ENCODE measurements around the gene LDLRAD4.

LDLRAD4 gene

DNA sequence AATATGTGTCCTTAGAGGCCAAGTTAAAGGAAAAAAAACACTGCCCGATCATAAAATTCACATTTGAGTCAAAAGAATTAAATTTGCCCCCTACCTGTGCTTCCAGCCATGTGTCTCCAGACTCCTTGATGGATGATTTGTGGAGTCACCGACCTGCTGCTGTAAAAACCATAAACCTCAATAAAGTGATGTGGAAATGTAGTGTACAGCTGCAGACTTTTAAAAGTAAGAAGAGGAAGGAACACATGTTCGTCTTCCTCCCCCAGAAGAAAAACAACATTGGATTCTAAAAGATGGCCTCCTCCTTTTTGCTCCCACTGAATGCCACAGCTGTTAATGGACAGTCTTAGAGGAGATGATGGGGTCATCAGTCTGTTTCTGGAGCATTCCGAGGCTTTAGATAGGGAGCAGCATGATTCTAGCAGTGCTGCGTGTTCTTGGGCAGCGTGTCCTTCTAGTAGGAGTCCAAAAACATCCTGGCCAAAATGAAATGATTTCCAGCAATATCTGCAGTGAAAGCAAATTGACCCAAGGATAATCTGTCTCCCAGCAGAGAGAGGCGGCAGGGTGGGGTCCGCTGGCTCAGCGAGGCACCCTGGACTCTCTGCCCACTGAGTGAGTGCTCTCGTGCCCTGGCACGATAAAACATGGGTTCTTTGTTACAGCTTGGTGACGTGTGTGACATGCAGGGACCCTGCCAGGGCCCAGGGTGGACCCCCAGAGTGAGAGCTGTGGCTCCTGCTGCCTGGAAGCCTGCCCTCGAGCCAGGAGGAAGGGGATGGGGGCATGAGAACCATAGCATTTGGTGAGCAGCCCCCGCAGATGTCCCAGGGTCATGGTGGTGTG is 311.7 kb downstream of the LDLRAD4 start:
- Mint-ChIP-seq H3K4me3 (no peak overlapping the region), H3K27me3 (ENCODE audit: low read depth) (peaks cover 4% of the 10 kb centered on the region), H3K36me3 (ENCODE audit: low read depth) (no peaks in the 10 kb centered on the region), H3K4me1 (peaks cover 10% of the 10 kb centered on the region), H3K27ac (peak overlapping the region; percentile 4 to 67 (median 31)), H3K9me3 (no peaks in the 10 kb centered on the region)
- TF ChIP-seq, protein P1, sequence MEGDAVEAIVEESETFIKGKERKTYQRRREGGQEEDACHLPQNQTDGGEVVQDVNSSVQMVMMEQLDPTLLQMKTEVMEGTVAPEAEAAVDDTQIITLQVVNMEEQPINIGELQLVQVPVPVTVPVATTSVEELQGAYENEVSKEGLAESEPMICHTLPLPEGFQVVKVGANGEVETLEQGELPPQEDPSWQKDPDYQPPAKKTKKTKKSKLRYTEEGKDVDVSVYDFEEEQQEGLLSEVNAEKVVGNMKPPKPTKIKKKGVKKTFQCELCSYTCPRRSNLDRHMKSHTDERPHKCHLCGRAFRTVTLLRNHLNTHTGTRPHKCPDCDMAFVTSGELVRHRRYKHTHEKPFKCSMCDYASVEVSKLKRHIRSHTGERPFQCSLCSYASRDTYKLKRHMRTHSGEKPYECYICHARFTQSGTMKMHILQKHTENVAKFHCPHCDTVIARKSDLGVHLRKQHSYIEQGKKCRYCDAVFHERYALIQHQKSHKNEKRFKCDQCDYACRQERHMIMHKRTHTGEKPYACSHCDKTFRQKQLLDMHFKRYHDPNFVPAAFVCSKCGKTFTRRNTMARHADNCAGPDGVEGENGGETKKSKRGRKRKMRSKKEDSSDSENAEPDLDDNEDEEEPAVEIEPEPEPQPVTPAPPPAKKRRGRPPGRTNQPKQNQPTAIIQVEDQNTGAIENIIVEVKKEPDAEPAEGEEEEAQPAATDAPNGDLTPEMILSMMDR (IDR thresholded peaks at IDR 0.05; ENCODE audit: unreplicated experiment in 3 of 3), result no peak

DNA sequence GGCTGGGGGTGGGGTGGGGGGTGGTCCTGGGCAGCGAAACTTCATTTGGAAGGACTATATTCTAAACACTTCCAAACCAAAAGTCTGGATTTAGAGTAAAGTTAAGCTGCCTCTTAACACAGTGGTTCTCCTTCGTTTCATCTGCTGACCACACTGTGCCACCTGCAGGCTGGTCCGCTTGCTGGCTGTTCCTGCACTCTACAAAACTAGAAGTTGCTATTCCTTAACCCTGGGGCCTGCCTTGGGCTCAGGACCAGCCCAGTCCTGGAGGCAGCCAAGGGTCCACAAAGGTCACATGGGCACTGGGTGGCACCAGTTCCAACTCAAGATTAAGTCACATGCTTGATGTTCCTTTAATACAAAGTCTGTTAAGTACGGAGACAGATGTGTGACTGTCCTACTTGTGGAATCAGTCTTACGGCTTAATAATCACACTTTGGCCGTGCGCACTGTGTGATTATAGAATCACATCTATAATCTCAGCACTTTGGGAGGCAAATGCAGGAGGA is 312.4 kb downstream of the LDLRAD4 start:
- TF ChIP-seq, protein P1 (IDR thresholded peaks at IDR 0.05; ENCODE audit: unreplicated experiment in 3 of 3), result peak; percentile 44 to 52 (median 45)
- peaks cover 4% of the 10 kb centered on the region for H3K27me3 Mint-ChIP-seq (ENCODE audit: low read depth)
- no peaks in the 10 kb centered on the region for H3K36me3 Mint-ChIP-seq (ENCODE audit: low read depth)
- peaks cover 10% of the 10 kb centered on the region for H3K4me1 Mint-ChIP-seq
- peak overlapping the region in 1 of 3 experiments; percentile 43 for H3K27ac Mint-ChIP-seq
- H3K9me3 Mint-ChIP-seq, result no peaks in the 10 kb centered on the region
- H3K4me3 Mint-ChIP-seq, result no peak overlapping the region

DNA sequence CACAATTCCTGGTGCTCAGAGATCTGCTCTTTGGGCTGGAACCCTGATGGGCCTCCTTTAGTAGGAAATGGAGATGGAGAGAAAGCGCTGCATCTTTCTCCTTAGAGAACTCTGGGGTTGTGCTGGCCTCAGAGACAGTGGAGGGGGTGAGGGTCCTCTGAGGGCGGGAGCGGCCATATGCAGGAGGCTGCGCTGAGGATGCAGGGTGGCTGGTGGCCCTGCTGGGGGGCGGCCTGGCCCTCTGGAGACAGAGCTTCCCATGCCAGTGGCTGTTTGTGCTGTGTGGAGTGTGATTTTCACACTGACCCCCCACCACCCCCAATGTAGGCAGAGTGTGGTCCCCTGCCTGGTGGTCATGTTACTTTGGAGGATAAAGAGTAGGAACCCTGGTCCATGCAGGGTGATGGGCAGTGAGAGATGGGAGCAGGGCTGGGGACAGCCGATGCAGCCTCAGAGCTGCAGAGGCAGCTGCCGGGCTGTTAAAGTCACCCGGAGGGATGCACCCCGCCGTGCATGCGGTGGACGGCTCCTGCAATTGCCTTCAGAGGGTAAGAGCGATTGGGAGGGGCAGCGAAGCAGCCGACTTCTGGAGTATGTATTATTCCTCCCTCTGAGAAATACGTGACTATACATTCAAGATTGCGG is 313.2 kb downstream of the LDLRAD4 start:
- Mint-ChIP-seq H3K9me3 (no peaks in the 10 kb centered on the region), H3K27ac (no peak overlapping the region), H3K4me3 (no peak overlapping the region), H3K27me3 (ENCODE audit: low read depth) (peaks cover 4% of the 10 kb centered on the region), H3K4me1 (peaks cover 10% of the 10 kb centered on the region), H3K36me3 (ENCODE audit: low read depth) (no peaks in the 10 kb centered on the region)
- TF ChIP-seq, protein P1 (IDR thresholded peaks at IDR 0.05; ENCODE audit: unreplicated experiment in 3 of 3), result no peak

DNA sequence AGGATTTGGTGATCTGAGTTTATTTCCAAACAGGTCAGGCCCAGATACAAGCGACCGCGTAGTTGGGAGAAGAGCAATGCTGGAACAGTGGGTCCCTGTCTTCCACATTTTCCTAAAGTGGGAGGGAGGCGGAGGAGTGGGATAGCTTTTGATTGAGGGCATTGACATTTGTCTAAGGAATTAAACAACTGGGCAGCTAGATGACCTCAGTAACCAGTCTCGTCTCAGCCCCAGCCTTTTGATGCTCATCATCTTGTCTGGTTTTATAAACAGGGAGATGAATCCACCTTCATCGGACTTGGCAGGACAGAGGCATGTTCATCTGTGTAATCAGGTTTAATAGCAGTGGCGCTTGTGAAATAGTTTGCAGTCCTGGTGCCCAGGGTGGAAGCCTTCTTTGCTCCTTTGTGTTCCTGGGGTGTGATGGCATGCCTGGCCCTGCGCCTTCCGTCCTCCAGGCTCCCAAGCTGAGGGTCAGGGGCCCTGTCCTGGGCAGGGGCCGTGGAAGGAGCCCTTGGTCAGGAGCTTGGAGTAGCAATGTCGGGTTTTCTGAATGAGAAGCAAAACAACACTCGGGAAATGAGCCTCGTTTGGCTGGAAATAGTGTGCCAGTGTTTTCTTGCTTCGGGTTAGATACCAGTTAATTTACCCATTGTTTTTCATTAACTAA is 314.0 kb downstream of the LDLRAD4 start:
- peaks cover 10% of the 10 kb centered on the region for H3K4me1 Mint-ChIP-seq
- no peak overlapping the region for H3K27ac Mint-ChIP-seq
- no peaks in the 10 kb centered on the region for H3K36me3 Mint-ChIP-seq (ENCODE audit: low read depth)
- TF ChIP-seq, protein P1 (IDR thresholded peaks at IDR 0.05; ENCODE audit: unreplicated experiment in 3 of 3), result no peak
- no peaks in the 10 kb centered on the region for H3K9me3 Mint-ChIP-seq
- no peak overlapping the region for H3K4me3 Mint-ChIP-seq
- H3K27me3 Mint-ChIP-seq (ENCODE audit: low read depth), result peaks cover 4% of the 10 kb centered on the region

DNA sequence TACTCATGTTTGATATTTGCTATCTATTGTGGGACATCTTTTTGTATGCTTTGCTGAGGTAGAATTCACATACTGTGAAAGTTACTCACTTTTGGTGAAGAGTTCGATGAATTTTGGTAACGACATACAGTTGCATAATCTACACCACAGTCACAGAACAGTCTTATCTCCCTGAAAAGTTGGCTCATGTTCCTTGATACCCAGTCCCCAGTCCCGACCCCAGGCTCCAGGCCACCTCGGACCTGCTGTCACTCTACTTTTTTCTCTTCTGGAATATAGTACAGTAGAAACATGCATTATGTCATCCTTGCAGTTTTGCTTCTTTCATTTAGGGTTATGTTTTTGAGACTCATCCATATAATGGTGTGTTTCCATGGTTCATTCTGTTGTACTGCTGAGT is 316.1 kb downstream of the LDLRAD4 start:
- Mint-ChIP-seq H3K27ac (no peak overlapping the region), H3K36me3 (ENCODE audit: low read depth) (no peaks in the 10 kb centered on the region), H3K27me3 (ENCODE audit: low read depth) (peaks cover 5% of the 10 kb centered on the region), H3K9me3 (no peaks in the 10 kb centered on the region), H3K4me3 (no peak overlapping the region), H3K4me1 (peaks cover 19% of the 10 kb centered on the region)
- TF ChIP-seq, protein P1 (IDR thresholded peaks at IDR 0.05; ENCODE audit: unreplicated experiment in 3 of 3), result no peak

All from nephron (organoid).